Activated T-cell treated with anti-CD3 and anti-CD28 coated beads, Interleukin-2, amount 50 U/mL, for 24 hours (primary cell): ENCODE measurements around the gene DHRS2.
A peak's percentile ranks its signal among the peaks of the same experiment; 100 is the strongest.
"Not testable (repeated sequence)": the region's sequence is repeated elsewhere in the genome, so short reads cannot be mapped to it uniquely, and the experiment has no call there.

Experiments
- DNase-seq: peaks from one replicate; pipeline ENCODE4 v3.0.0-alpha.2; 2020
- H3K27ac Mint-ChIP-seq: 2 replicates; pipeline ENCODE4 v1.8.0; 2020; ENCODE audit warnings: mild to moderate bottlenecking, mixed read lengths
- H3K27me3 Mint-ChIP-seq: 2 replicates; pipeline ENCODE4 v1.8.0; 2020; ENCODE audit warnings: mixed read lengths
- H3K36me3 Mint-ChIP-seq: 2 replicates; pipeline ENCODE4 v1.8.0; 2020; ENCODE audit warnings: low read depth, mixed read lengths
- H3K4me1 Mint-ChIP-seq: 2 replicates; pipeline ENCODE4 v1.8.0; 2020; ENCODE audit warnings: low read depth, mixed read lengths
- H3K4me3 Mint-ChIP-seq: 2 replicates; pipeline ENCODE4 v1.8.0; 2020; ENCODE audit warnings: mild to moderate bottlenecking, moderate library complexity, mixed read lengths
- H3K9me3 Mint-ChIP-seq: 2 replicates; pipeline ENCODE4 v1.8.0; 2020; ENCODE audit warnings: mixed read lengths

The DHRS2 gene, protein sequence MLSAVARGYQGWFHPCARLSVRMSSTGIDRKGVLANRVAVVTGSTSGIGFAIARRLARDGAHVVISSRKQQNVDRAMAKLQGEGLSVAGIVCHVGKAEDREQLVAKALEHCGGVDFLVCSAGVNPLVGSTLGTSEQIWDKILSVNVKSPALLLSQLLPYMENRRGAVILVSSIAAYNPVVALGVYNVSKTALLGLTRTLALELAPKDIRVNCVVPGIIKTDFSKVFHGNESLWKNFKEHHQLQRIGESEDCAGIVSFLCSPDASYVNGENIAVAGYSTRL

DNA sequence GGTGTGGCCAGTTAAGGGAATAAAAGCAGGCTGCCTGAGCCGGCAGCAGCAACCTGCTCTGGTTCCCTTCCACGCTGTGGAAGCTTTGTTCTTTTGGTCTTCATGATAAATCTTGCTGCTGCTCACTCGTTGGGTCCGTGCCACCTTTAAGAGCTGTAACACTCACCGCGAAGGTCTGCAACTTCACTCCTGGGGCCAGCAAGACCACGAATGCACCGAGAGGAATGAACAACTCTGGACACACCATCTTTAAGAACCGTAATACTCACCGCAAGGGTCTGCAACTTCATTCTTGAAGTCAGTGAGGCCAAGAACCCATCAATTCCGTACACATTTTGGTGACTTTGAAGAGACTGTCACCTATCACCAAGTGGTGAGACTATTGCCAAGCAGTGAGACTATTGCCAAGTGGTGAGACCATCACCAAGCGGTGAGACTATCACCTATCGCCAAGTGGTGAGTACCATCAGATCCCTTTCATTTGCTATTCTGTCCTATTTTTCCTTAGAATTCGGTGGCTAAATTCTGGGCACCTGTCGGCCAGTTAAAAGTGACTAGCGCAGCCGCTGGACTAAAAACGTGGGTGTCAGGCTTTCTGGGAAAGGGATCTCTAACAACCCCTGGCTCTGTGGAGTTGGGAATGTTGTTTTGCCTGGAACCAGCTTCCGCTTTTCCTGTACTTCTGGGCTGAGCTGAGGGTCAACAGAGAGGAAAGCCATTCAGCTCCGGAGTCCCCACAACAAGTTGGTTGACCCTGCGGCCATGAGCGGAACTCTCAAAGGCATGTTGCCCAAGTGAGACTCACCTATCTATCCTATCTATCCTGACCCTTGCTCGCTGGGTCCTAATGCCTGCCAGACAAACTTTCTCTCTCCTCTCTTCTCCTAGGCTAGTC lies at the start of gene DHRS2:
Gene DHRS2, plus strand, starts transcription at position 48 of the 895 bp plus-strand sequence. CDS start 2,501 bp downstream, outside the sequence.
- H3K27ac Mint-ChIP-seq: no peak within 1 kb of the TSS
- no peak within 1 kb of the TSS for H3K4me3 Mint-ChIP-seq
- H3K9me3 Mint-ChIP-seq: no peaks in the 10 kb centered on the region
- no peaks in the 10 kb centered on the region for H3K36me3 Mint-ChIP-seq
- H3K4me1 Mint-ChIP-seq: peaks cover 9% of the 10 kb centered on the region
- H3K27me3 Mint-ChIP-seq: no peaks in the 10 kb centered on the region
- DNase-seq: no peak

DNA sequence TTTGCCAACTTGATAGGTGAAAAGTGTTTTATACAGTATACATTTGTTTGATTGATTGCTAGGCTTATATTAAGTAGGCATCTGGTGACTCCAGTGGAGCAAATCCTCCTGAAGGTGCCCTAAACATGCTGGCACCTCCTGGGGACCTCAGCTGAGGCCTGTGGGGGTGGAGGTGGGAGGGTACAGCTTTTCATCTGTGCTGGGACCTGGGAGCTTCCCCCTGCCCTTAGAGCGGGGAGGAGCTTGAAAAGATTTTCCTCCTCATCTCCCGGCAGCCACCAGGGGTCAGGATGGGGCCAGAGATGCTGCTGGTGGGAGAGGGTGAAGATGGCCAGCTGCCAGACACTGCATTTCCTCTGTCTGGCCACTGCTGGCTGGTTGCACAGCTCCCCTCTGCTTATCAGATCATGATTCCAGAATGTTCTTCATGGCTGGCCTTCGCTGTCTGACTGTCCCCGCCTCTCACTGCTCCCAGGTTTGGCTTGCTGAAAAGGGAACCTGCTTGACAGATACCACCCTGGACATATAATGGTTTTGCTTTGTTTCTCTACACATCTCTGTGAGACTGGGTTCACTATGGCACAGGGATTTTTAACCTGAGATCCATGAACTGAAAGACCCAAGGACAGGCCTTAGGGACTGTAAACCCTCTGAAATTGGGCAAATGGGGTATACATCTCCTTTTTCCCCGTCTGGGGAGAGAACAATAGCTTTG lies 47.1 kb upstream of the DHRS2 start:
- no peak overlapping the region for H3K27ac Mint-ChIP-seq
- DNase-seq: peak; percentile 85
- no peak overlapping the region for H3K4me3 Mint-ChIP-seq
- H3K27me3 Mint-ChIP-seq: peaks cover 24% of the 10 kb centered on the region
- no peaks in the 10 kb centered on the region for H3K36me3 Mint-ChIP-seq
- H3K9me3 Mint-ChIP-seq: no peaks in the 10 kb centered on the region
- H3K4me1 Mint-ChIP-seq: peaks cover 7% of the 10 kb centered on the region

DNA sequence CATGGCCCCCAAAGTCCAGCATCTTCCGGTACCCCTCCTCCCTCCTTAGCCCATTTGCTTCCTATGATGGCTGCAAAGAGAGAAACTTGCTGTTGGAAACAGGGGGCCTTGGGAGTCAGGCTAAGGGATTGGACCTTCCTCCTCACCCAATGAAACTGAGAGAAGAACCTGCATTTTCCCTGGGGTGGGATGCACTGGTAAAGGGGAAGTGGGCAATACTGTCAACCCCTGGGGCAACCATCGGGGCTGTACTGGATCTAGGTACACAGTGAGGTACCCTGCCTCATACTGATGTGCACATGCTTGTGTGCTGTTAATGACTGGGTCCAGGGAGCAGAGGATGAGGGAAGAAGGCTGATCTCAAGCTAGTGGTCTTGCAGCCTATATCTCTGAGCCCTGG lies 46.6 kb upstream of the DHRS2 start:
- Mint-ChIP-seq H3K36me3 (no peaks in the 10 kb centered on the region), H3K9me3 (no peaks in the 10 kb centered on the region), H3K27ac (no peak overlapping the region), H3K4me3 (no peak overlapping the region), H3K4me1 (peaks cover 7% of the 10 kb centered on the region), H3K27me3 (peaks cover 21% of the 10 kb centered on the region)
- no peak for DNase-seq

DNA sequence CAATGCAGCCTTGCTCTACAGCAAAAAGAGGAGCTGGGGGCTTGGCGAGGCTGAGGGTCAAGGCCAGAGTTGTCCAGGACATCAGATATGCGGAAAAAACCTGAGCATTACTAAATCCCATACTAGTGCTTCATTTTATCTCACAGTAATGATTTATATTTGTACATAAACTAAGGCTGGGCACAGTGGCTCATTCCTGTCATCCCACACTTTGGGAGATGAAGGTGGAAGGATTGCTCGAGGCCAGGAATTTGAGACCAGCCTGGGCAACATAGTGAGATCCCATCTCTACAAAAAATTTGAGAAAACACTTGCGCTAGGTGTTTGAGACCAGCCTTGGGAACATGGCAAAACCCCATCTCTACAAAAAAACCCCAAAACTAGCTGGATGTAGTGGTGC lies 46.0 kb upstream of the DHRS2 start:
- Mint-ChIP-seq H3K27ac (no peak overlapping the region), H3K9me3 (no peaks in the 10 kb centered on the region), H3K4me1 (peaks cover 7% of the 10 kb centered on the region), H3K4me3 (no peak overlapping the region), H3K36me3 (no peaks in the 10 kb centered on the region), H3K27me3 (peaks cover 21% of the 10 kb centered on the region)
- no peak for DNase-seq

DNA sequence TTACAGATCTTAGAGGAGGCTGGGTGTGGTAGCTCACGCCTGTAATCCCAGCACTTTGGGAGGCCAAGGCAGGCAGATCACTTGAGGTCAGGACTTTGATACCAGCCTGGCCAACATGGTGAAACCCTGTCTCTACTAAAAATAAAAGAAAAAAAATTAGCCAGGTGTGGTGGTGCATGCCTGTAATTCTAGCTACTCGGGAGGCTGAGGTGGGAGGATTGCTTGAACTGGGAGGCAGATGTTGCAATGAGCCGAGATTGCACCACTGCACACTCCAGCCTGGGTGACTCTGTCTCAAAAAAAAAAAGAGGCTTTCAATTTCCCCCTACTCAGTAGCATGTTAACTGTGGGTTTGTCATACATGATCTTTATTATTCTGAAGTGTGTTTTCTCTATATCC lies 42.0 kb upstream of the DHRS2 start:
- H3K36me3 Mint-ChIP-seq, H3K4me1 Mint-ChIP-seq, H3K27ac Mint-ChIP-seq, DNase-seq, H3K27me3 Mint-ChIP-seq, H3K4me3 Mint-ChIP-seq, H3K9me3 Mint-ChIP-seq: not testable (repeated sequence)

DNA sequence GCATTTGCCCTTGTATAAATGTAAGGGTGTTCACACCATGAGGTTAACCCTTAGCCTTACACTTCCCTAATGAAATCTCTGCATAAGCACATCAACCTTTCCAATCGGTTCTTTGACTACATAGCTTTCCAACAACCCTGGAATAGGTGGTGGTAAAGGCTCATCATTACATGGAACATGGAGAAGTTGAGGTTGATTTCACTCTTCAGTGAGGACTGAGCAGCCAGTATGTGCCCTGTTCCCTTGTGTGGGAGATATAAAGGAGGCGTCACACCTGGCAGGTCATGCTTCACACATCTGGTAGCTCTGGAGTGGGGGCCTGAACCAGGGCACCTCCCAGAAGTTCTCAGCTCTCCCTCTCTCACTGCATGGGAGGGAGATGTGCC lies 35.8 kb upstream of the DHRS2 start:
- Mint-ChIP-seq H3K27ac (no peak overlapping the region), H3K9me3 (peaks cover 7% of the 10 kb centered on the region), H3K4me1 (peaks cover 2% of the 10 kb centered on the region), H3K36me3 (no peaks in the 10 kb centered on the region), H3K27me3 (no peaks in the 10 kb centered on the region), H3K4me3 (no peak overlapping the region)
- DNase-seq: no peak

DNA sequence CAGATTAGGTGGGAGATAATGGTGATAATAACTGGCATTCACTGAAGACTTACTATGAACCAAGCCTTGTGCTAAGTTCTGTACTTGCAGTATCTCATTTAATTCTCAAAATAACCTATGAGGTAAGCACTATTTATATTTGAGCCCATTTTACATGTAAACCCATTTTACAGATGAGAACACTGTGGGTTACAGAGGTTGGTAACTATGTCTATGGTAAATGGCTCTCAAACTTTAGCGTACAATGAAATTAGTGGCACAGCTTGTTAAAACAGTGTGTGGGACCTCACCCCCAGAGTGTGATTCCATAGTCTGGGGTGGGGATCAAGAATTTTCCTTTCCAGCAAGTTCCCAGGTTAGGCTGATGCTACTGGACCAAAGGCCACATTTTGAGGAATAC lies 35.4 kb upstream of the DHRS2 start:
- peaks cover 7% of the 10 kb centered on the region for H3K9me3 Mint-ChIP-seq

DNA sequence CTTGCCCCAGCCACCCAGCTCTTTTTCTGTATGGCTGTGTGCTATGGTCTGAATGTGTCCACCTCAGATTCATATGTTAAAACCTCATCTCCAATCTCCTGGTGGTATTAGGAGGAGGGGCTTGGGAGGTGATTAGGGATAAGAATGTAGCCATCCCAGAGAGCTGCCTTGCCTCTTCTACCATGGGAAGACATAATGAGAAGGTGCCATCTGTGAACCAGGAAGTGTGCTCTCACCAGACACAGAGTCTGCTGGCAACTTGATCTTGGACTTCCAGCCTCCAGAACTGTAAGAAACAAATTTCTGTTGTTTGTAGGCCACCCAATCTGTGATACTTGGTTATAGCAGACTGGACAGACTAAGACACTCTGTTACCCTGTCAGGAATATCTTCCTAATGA lies 34.7 kb upstream of the DHRS2 start:
- no peak overlapping the region for H3K27ac Mint-ChIP-seq
- H3K27me3 Mint-ChIP-seq: no peaks in the 10 kb centered on the region
- H3K36me3 Mint-ChIP-seq: no peaks in the 10 kb centered on the region
- no peak overlapping the region for H3K4me3 Mint-ChIP-seq
- H3K9me3 Mint-ChIP-seq: peaks cover 7% of the 10 kb centered on the region
- H3K4me1 Mint-ChIP-seq: peaks cover 12% of the 10 kb centered on the region
- DNase-seq: no peak

More for the DNA sequence above, 35.4 kb upstream of the DHRS2 start:
- Mint-ChIP-seq H3K4me1 (peaks cover 7% of the 10 kb centered on the region), H3K36me3 (no peaks in the 10 kb centered on the region), H3K27me3 (no peaks in the 10 kb centered on the region), H3K4me3 (no peak overlapping the region), H3K27ac (no peak overlapping the region)
- no peak for DNase-seq

DNA sequence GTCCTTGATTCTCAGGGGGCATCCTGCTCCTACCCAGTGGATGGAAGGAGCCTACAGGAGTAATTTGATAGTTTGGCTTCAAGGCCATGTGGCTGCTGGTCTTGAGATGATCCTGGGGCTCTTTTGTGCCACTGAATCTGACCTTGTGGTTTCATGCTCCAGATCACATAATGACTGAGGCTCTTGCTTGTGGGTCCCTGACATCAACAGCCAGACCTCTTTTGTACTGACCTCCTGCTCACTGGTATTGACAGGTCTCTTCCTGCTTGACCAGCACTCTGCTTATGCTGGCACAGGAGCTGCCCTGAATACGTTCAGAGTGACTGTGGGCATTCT lies 34.4 kb upstream of the DHRS2 start:
- Mint-ChIP-seq H3K4me3 (no peak overlapping the region), H3K27ac (no peak overlapping the region), H3K27me3 (no peaks in the 10 kb centered on the region), H3K4me1 (peaks cover 16% of the 10 kb centered on the region), H3K9me3 (peaks cover 7% of the 10 kb centered on the region), H3K36me3 (no peaks in the 10 kb centered on the region)
- no peak for DNase-seq

DNA sequence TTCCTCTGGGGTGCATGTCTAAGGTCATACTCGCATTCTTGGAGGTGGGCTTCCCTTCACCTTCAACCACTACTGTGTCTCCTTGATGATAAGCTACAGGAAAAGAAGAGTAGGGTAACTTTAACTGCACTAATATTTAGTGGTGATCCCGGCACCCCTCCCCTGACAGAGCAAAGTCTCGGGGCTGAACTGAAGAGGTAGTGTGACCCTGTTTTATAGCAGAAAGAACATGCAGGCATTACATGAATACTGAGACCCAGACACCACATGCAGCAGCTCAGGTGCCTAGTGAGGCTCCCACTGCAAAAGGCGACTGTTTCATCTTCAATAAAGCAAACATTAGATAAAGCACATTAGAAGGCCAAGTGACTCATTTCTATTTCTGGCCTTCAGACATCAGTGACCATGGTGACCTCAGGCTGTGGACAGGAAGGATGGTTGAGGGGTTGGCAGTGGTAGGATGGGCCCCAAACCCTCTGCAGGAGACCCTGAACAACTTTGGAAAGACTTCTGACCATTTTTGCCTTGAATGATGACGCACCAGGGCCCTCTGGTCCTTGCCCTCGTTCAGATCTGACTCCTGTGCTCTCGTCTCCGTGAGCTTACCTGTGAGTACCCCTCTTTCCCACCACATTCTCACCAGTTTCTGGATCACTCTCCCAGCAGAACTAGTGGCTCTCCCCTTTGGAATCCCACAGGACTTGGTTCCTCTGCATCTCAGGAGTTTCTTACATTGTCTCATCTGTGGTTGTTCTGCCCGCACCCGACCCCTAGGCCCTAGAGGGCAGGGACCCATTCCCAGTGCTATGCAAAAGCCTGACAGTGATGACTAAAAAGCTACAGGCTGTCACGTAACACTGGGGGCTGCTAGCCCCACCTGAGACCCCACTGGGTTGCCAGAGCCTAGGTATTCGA lies 33.7 kb upstream of the DHRS2 start:
- Mint-ChIP-seq H3K4me1 (peaks cover 22% of the 10 kb centered on the region), H3K27me3 (no peaks in the 10 kb centered on the region), H3K36me3 (no peaks in the 10 kb centered on the region), H3K9me3 (peaks cover 7% of the 10 kb centered on the region), H3K27ac (no peak overlapping the region), H3K4me3 (no peak overlapping the region)
- no peak for DNase-seq

DNA sequence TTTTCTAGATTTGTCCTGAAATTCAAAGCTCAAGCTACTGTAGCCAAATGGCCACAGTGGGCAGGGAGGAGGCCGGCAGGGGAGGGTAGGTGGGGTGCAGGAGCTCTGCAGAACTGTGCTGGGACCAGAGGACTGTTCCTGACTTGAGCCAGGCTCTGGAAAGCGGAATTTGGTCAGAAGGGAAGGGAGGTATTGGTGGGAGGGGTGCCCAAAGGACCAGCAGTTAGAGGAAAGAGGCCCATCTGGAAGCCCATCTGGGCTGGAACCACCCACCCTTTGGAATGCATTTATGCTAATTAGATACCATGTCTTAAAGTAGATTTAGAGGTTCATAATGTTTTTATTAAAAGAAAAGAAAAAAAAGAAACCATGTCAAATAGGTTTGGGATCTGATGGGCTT lies 33.1 kb upstream of the DHRS2 start:
- Mint-ChIP-seq H3K4me3 (no peak overlapping the region), H3K27me3 (no peaks in the 10 kb centered on the region), H3K36me3 (no peaks in the 10 kb centered on the region), H3K4me1 (peaks cover 24% of the 10 kb centered on the region), H3K27ac (no peak overlapping the region), H3K9me3 (peaks cover 7% of the 10 kb centered on the region)
- DNase-seq: no peak

DNA sequence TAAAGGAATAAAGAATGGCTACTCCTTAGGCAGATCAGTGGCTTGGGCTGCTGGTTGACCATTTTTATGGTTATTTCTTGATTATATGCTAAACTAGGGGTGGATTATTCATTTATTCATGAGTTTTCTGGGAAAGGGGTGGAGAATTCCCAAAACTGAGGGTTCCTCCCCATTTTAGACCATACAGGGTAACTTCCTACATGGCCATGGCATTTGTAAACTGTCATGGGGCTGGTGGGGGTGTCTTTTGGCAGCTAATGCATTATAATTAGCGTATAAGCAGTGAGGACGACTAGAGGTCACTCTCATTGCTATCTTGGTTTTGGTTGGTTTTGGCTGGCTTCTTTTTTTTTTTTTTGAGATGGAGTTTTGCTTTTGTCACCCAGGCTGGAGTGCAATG lies 32.0 kb upstream of the DHRS2 start:
- H3K4me1 Mint-ChIP-seq: peaks cover 32% of the 10 kb centered on the region

DNA sequence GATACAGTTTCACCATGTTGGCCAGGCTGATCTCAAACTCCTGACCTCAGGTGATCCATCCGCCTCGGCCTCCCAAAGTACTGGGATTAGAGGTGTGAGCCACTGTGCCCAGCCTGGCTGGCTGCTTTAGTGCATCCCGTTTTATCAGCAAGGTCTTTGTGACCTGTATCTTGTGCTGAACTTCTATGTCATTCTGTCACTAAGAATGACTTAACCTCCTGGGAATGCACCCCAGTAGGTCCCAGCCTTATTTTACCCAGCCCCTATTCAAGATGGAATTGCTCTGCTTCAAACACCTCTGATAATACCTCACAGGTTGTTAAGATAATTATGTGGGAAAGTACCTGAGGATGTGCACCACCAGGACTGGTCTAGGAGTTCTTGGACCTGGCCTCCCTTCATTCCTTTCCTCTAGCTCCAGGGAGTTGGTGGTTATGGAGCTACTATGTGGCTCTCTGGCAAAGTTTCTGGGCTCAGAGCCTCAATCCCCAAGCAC lies 31.4 kb upstream of the DHRS2 start:
- H3K4me1 Mint-ChIP-seq: peaks cover 38% of the 10 kb centered on the region
- H3K27ac Mint-ChIP-seq: no peak overlapping the region
- peaks cover 7% of the 10 kb centered on the region for H3K9me3 Mint-ChIP-seq
- no peaks in the 10 kb centered on the region for H3K27me3 Mint-ChIP-seq
- H3K36me3 Mint-ChIP-seq: peaks cover 1% of the 10 kb centered on the region
- no peak overlapping the region for H3K4me3 Mint-ChIP-seq
- DNase-seq: no peak

More for the DNA sequence above, 32.0 kb upstream of the DHRS2 start:
- H3K27me3 Mint-ChIP-seq: no peaks in the 10 kb centered on the region
- H3K9me3 Mint-ChIP-seq: peaks cover 11% of the 10 kb centered on the region
- no peak overlapping the region for H3K4me3 Mint-ChIP-seq
- DNase-seq: no peak
- H3K36me3 Mint-ChIP-seq: no peaks in the 10 kb centered on the region
- H3K27ac Mint-ChIP-seq: no peak overlapping the region
